Kasumi-1 (cell line): ENCODE data around the gene PTRHD1.

ENCODE experiments used
- DNase-seq, 2 experiments: peaks; one replicate each; lab custom pipeline; 2025; lab: John Stamatoyannopoulos, UW

PTRHD1 gene

GRCh38 chr2:24756789-24757188 lies 36.4 kb downstream of the PTRHD1 start:
- no peak for DNase-seq

DNA sequence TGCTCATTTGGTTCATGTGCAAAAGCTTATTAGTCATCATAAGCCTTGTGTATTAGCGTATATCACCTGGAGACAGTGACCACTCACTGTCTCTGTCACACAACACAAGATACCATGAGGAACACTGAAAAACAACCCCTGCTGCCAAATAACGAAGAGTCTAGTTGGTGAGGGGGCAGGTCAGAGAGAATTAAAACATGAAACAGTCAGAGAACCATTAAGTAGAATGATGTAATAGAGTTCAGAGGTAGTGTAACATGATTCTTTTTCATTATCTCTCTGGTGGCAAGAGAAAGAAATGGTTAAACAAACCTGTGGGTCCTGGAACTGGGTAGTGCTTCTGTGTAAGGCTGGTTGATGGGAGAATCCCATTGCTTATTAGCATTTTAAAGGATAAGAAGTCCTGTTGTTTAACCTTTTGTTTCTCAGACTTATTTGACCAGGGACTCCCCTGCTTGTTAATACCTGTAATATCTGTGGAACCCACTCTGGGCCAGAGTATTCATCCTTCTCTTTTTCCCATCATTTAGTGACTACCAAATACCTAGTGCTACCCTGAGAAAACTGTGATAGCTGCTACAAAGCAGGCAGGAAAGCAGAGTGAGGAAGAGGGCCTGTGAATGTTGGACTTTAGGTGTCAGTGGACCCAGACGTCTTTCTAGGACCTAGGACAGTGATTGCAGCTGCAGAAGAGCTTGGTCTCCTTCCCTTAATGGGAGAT lies 38.0 kb downstream of the PTRHD1 start:
- no peak for DNase-seq

GRCh38 chr2:24749069-24749691 lies 44.0 kb downstream of the PTRHD1 start:
- DNase-seq, result no peak

GRCh38 chr2:24747299-24747698 lies 45.9 kb downstream of the PTRHD1 start:
- no peak for DNase-seq

DNA sequence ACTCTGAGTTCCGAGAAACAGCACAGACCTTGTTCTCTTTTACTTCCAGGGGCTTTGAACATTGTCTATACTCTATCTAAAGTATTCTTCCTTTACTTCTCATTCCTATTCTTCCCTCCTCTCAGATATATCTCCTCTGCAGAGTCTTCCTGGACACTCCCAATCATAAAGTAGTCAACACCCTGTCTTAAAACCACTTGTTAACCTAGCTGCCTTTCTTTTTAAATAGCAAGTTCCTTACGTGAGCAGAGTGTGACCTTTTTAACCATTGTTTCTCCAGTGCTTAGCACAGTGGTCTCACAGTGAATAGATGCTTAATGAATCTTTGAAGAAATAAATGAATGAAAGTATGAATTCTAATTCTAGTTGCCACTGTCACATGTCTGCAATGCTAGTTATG lies 47.4 kb downstream of the PTRHD1 start:
- DNase-seq, result no peak

DNA sequence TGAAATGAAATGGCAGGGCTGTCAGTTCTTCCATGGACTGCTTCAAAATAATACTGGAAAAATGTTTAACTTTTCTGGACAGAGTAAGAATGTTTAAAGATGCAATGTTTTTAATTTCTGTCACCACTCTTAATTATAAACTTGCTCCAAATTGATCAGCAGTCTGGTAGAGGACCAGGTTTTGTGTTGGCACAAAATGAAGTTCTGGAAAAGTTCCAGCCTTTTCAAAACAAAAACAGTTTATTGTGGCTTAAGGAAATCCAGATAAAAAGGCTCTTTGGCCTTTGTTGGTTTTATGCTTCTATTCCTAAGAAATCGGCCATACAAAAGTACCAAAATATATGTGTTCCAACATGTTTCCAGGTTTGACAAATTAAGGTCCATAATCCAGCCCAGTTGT lies 48.8 kb downstream of the PTRHD1 start:
- DNase-seq, result no peak

GRCh38 chr2:24743924-24744323 lies 49.3 kb downstream of the PTRHD1 start:
- DNase-seq, result no peak

- no peak for DNase-seq
Measured at GRCh38 chr2:24742730-24743129, 50.5 kb downstream of the PTRHD1 start.

- no peak for DNase-seq
Measured at GRCh38 chr2:24740142-24740541, 53.0 kb downstream of the PTRHD1 start.
